Neuronal stem cell (in vitro differentiated cells): ENCODE data around the gene FRMPD4.

ENCODE experiments used
- DNase-seq: peaks from one replicate; pipeline ENCODE4 v3.0.0-alpha.2; 2013; ENCODE audit warnings: low spot score
- H2AFZ ChIP-seq: one replicate; pipeline ENCODE4 v1.6.1; 2013; ENCODE audit warnings: mild to moderate bottlenecking, low read length, inconsistent platforms
- H2AK5ac ChIP-seq: 2 replicates; pipeline ENCODE4 v1.6.1; 2013; ENCODE audit warnings: low read depth, mild to moderate bottlenecking, inconsistent platforms, low read length, moderate library complexity, mixed read lengths
- H2BK120ac ChIP-seq: 2 replicates; pipeline ENCODE4 v1.6.1; 2013; ENCODE audit warnings: low read depth, mild to moderate bottlenecking, inconsistent platforms, low read length, moderate library complexity, mixed read lengths
- H2BK12ac ChIP-seq: one replicate; pipeline ENCODE4 v1.6.1; 2013; ENCODE audit warnings: low read length, inconsistent platforms
- H2BK15ac ChIP-seq: 2 replicates; pipeline ENCODE4 v1.6.1; 2013; ENCODE audit warnings: mild to moderate bottlenecking, low read length, inconsistent platforms, mixed read lengths
- H2BK5ac ChIP-seq: one replicate; pipeline ENCODE4 v1.6.1; 2013; ENCODE audit warnings: inconsistent platforms, mild to moderate bottlenecking, low read length, moderate library complexity
- H3K14ac ChIP-seq: one replicate; pipeline ENCODE4 v1.6.1; 2013; ENCODE audit warnings: low read length, inconsistent platforms
- H3K18ac ChIP-seq: 2 replicates; pipeline ENCODE4 v1.6.1; 2013; ENCODE audit warnings: low read length, inconsistent platforms
- H3K23ac ChIP-seq: 2 replicates; pipeline ENCODE4 v1.6.1; 2013; ENCODE audit warnings: low read depth, mild to moderate bottlenecking, mixed read lengths, low read length, inconsistent platforms; ENCODE audit not compliant: poor library complexity
- H3K27ac ChIP-seq: replicated peaks from 3 replicates; pipeline ENCODE4 v1.5.1; 2013; ENCODE audit warnings: low read length, inconsistent platforms
- H3K27me3 ChIP-seq, 3 experiments: 2 replicates each; pipeline ENCODE4 v1.6.1; 2013; ENCODE audit warnings: low read length in 3 of 3, mild to moderate bottlenecking in 2 of 3, inconsistent platforms in 1 of 3, low read depth in 1 of 3, mixed read lengths in 1 of 3, moderate library complexity in 1 of 3; ENCODE audit not compliant: control insufficient read depth in 3 of 3, insufficient read depth in 3 of 3
- H3K36me3 ChIP-seq, 2 donors: replicated peaks in 1 of 2; 2 replicates each; pipeline ENCODE4 v1.6.1; 2013; ENCODE audit warnings: low read length in 2 of 2; ENCODE audit not compliant: control insufficient read depth in 2 of 2, insufficient read depth in 2 of 2
- H3K4ac ChIP-seq: 2 replicates; pipeline ENCODE4 v1.6.1; 2013; ENCODE audit warnings: inconsistent platforms, mild to moderate bottlenecking, low read length, moderate library complexity
- H3K4me1 ChIP-seq, 2 donors: 1 replicate in 1 of 2; 2 replicates in 1 of 2; pipeline ENCODE4 v1.6.1; 2013; ENCODE audit warnings: low read length in 2 of 2, low read depth in 1 of 2; ENCODE audit not compliant: control insufficient read depth in 2 of 2, insufficient read depth in 1 of 2
- H3K4me2 ChIP-seq: one replicate; pipeline ENCODE4 v1.6.1; 2013; ENCODE audit warnings: mild to moderate bottlenecking, low read length, inconsistent platforms; ENCODE audit not compliant: insufficient read depth, poor library complexity, severe bottlenecking
- H3K4me3 ChIP-seq, 2 donors: 2 replicates each; pipeline ENCODE4 v1.5.1; 2013; ENCODE audit warnings: low read length in 2 of 2, mild to moderate bottlenecking in 2 of 2, inconsistent platforms in 1 of 2, moderate library complexity in 1 of 2
- H3K79me1 ChIP-seq: one replicate; pipeline ENCODE4 v1.6.1; 2013; ENCODE audit warnings: low read depth, mild to moderate bottlenecking, inconsistent platforms, low read length, moderate library complexity
- H3K9ac ChIP-seq: one replicate; pipeline ENCODE4 v1.6.1; 2013; ENCODE audit warnings: mild to moderate bottlenecking, low read depth, low read length, inconsistent platforms; ENCODE audit not compliant: poor library complexity
- H3K9me3 ChIP-seq, 2 donors: replicated peaks in 1 of 2; 2 replicates each; pipeline versions ENCODE3 to v1.6.1; 2013; ENCODE audit warnings: low read length in 2 of 2, mild to moderate bottlenecking in 2 of 2, inconsistent platforms in 1 of 2, low read depth in 1 of 2, mixed read lengths in 1 of 2, moderate library complexity in 1 of 2; ENCODE audit not compliant: control insufficient read depth in 2 of 2, insufficient read depth in 1 of 2
- H4K8ac ChIP-seq: one replicate; pipeline ENCODE4 v1.6.1; 2013; ENCODE audit warnings: low read depth, mild to moderate bottlenecking, inconsistent platforms, low read length, moderate library complexity
- H4K91ac ChIP-seq: one replicate; pipeline ENCODE4 v1.6.1; 2013; ENCODE audit warnings: low read length, low read depth, mild to moderate bottlenecking, inconsistent platforms; ENCODE audit not compliant: poor library complexity
- WGBS, 2 donors: extraction: QIAGEN DNeasy Blood & Tissue Kit; methylation state at CpG; one replicate each; pipeline ENCODE4 v1.1.7; 2013; ENCODE audit warnings: missing lambda C conversion rate in 2 of 2, mixed read lengths in 1 of 2; ENCODE audit not compliant: insufficient read length in 2 of 2, insufficient replicate concordance in 1 of 2; ENCODE audit errors: extremely low coverage in 2 of 2; 5-methylcytosine and 5-hydroxymethylcytosine counted together

The FRMPD4 gene

DNA sequence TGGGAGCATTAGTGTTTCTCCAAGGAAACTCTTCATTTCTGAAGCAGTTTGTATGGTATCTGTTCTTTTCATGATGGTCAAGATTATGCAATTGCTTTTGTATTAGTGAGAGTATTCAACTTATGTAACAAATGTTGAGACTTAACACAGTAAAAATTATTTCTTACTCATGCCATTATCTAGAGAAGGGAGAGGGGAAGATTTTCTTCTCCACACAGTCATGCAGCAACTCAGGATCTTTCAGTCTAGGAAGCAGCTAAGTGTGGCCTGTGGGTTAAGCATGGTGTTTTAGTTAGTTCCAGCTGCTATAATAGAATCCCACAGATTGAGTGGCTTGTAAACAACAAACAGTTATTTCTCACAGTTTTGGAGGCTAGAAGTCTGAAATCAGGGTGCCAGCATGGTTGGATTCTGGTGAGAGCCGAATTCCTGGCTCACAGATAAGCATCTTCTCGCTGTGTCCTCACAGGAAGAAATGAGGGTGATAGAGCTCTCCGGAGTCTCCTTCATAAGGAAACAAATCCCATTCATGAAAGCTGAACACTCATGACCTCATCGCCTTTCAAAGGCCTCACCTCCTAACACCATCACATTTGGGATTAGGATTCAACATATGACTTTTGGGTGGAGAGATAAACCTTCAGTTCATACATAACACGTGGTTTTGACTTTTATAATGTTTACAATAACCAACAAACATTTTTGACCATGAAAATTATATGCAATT is 101.2 kb downstream of the FRMPD4 start:
- Histone ChIP-seq H3K4ac (no peak overlapping the region), H2BK120ac (no peak overlapping the region), H3K9me3 (no peaks in the 10 kb centered on the region), H4K8ac (no peak overlapping the region), H2BK5ac (no peak overlapping the region), H2BK15ac (no peak overlapping the region), H3K18ac (no peak overlapping the region), H3K4me1 (no peaks in the 10 kb centered on the region), H2AK5ac (no peak overlapping the region), H3K23ac (no peak overlapping the region), H3K27ac (no peak overlapping the region), H3K9ac (no peak overlapping the region), H3K36me3 (no peaks in the 10 kb centered on the region), H3K4me3 (no peak overlapping the region), H3K4me2 (no peak overlapping the region), H3K27me3 (no peaks in the 10 kb centered on the region), H2AFZ (no peak overlapping the region), H3K14ac (no peak overlapping the region), H4K91ac (no peak overlapping the region), H3K79me1 (no peaks in the 10 kb centered on the region), H2BK12ac (no peak overlapping the region)
- WGBS, 2 donors, result no CpG with 5 or more reads among the region's 5 CpGs
- no peak for DNase-seq

DNA sequence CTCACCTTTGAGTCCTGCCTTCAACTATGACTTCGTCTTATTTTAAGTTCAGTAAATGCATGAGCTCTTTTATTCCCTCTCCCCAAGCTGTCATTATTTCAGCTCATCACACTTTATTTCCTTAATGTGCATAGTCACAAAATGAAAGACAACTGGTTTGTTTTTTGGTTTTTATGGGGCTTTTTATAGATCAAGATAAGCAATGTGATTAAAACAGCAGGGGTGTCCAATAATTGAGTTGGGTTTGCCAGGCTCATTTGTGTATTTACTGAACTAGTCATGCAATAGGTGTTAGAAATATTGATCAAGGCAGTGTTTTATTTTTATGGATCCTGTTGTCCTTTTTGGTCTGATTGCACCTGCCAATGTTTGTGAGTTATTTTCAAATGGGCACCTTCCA is 102.2 kb downstream of the FRMPD4 start:
- Histone ChIP-seq H2BK12ac (no peak overlapping the region), H2BK15ac (no peak overlapping the region), H2AFZ (no peak overlapping the region), H3K27ac (no peak overlapping the region), H3K4me1 (no peaks in the 10 kb centered on the region), H3K9ac (no peak overlapping the region), H3K9me3 (no peaks in the 10 kb centered on the region), H2AK5ac (no peak overlapping the region), H3K36me3 (no peaks in the 10 kb centered on the region), H3K79me1 (no peaks in the 10 kb centered on the region), H2BK120ac (no peak overlapping the region), H3K27me3 (no peaks in the 10 kb centered on the region), H2BK5ac (no peak overlapping the region), H3K14ac (no peak overlapping the region), H4K91ac (no peak overlapping the region), H3K23ac (no peak overlapping the region), H3K18ac (no peak overlapping the region), H3K4me2 (no peak overlapping the region), H3K4ac (no peak overlapping the region), H4K8ac (no peak overlapping the region), H3K4me3 (no peak overlapping the region)
- no CpG with 5 or more reads among the region's 1 CpG for WGBS, 2 donors
- no peak for DNase-seq

DNA sequence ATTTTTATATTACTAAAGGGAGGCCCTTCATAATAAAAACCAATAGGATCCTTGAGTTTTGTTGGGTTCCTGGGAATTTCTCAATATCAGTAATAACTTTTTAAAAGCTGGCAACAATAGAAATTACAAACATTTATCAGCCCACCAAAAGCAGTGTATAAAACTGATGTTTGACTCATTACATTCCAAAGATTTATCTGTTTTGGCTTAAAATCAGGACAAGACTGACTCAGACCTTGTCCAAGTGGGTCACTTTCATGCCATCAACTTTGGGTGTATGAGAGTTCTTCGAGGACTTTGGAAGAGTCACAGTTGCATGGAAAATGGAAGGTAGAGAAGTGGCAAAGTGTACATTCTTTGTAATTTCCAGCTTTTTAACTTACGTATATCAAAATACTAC is 102.8 kb downstream of the FRMPD4 start:
- H3K79me1 ChIP-seq, result no peaks in the 10 kb centered on the region
- no peaks in the 10 kb centered on the region for H3K4me1 ChIP-seq
- WGBS, 2 donors, result no CpG with 5 or more reads among the region's 2 CpGs
- no peak overlapping the region for H3K4me2 ChIP-seq
- no peak overlapping the region for H3K27ac ChIP-seq
- no peak overlapping the region for H2BK120ac ChIP-seq
- H3K14ac ChIP-seq, result no peak overlapping the region
- H3K23ac ChIP-seq, result no peak overlapping the region
- H2AFZ ChIP-seq, result no peak overlapping the region
- no peak overlapping the region for H2BK12ac ChIP-seq
- no peak overlapping the region for H4K91ac ChIP-seq
- H2BK5ac ChIP-seq, result no peak overlapping the region
- DNase-seq, result no peak
- no peak overlapping the region for H3K18ac ChIP-seq
- H3K9ac ChIP-seq, result no peak overlapping the region
- H2BK15ac ChIP-seq, result no peak overlapping the region
- no peak overlapping the region for H2AK5ac ChIP-seq
- no peak overlapping the region for H3K4ac ChIP-seq
- H3K4me3 ChIP-seq, result no peak overlapping the region
- no peaks in the 10 kb centered on the region for H3K9me3 ChIP-seq
- no peaks in the 10 kb centered on the region for H3K36me3 ChIP-seq
- no peaks in the 10 kb centered on the region for H3K27me3 ChIP-seq
- no peak overlapping the region for H4K8ac ChIP-seq

DNA sequence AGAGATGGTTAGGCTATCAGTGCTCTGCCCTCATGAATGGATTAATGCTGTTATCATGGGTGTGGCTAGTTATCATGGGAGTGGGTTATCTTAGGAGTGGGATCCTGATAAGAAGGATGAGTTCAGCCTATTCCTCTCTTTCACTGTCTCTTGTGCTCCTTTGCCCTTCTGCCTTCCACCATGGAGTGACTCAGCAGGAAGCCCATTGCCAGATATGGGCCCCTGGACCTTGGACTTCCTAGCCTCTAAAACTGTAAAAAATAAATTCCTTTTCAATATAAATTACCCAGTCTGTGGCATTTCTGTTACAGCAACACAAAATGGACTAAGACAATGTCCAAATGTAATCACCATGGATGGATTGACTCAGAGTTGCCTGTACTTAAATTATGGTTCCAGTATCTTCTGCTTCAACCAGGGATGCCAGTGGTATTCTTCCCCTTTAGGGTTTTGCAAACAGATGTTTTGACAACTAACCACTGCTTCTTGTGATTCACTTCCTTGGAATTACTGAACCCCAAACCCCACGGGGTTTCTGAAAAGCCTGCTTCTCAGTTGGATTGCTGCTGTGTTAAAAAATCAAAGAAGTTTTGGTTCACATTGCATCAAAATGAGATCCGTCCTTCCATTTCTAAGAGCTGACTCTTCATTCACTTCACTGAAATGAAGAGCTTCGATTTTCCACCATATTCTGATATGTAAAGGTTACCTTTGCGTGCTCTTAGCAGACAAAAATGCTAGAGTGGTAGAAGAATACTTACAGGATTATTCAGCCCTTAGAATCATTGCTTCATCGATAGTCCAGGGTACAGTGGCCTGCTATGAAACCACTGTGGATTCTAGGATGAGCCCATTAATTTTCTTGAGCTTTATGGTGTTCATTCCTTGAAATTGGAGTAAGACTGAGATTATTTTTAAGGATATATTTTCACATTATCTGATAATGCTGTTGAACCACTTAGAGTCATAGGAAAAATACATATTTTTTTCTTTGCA is 107.7 kb downstream of the FRMPD4 start:
- H2BK12ac ChIP-seq, result no peak overlapping the region
- no peaks in the 10 kb centered on the region for H3K79me1 ChIP-seq
- no peak overlapping the region for H3K4ac ChIP-seq
- no CpG with 5 or more reads among the region's 5 CpGs for WGBS, 2 donors
- no peak overlapping the region for H2AFZ ChIP-seq
- H3K4me3 ChIP-seq, result no peak overlapping the region
- no peak overlapping the region for H3K27ac ChIP-seq
- no peak overlapping the region for H3K14ac ChIP-seq
- no peak overlapping the region for H2BK5ac ChIP-seq
- no peak overlapping the region for H2BK15ac ChIP-seq
- no peaks in the 10 kb centered on the region for H3K36me3 ChIP-seq
- no peak overlapping the region for H3K18ac ChIP-seq
- no peaks in the 10 kb centered on the region for H3K4me1 ChIP-seq
- H4K8ac ChIP-seq, result no peak overlapping the region
- no peak overlapping the region for H2BK120ac ChIP-seq
- H3K23ac ChIP-seq, result no peak overlapping the region
- H3K4me2 ChIP-seq, result no peak overlapping the region
- no peak overlapping the region for H4K91ac ChIP-seq
- H2AK5ac ChIP-seq, result no peak overlapping the region
- H3K27me3 ChIP-seq, result no peaks in the 10 kb centered on the region
- no peak for DNase-seq
- H3K9me3 ChIP-seq, result no peaks in the 10 kb centered on the region
- H3K9ac ChIP-seq, result no peak overlapping the region
